Left forelimb (tissue), 1 donor: Measurements from ENCODE around the gene DNAAF3.

Source experiments
- DNase-seq: peaks from one replicate; pipeline ENCODE4 v3.0.0-alpha.2; 2018; ENCODE audit warnings: low spot score

The DNAAF3 gene

GRCh38 chr19:55153652-55154264 lies 12.7 kb downstream of the DNAAF3 start:
- DNase-seq = no peak

DNA sequence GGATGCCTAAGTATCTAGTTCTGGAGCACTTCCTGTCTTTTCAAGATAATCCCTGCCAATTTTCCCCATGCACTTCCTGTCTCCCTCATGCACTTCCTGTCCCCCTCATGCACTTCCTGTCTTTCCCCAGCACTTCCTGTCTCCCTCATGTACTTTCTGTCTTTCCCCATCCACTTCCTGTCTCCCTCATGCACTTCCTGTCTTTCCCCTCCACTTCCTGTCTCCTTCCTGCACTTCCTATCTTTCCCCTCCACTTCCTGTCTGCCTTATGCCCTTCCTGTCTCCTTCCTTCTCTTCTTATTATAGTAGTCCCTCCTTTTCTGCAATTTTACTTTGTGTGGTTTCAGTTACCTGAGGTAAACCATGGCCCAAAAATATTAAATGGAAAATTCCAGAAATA lies 14.4 kb downstream of the DNAAF3 start:
- DNase-seq = no peak

GRCh38 chr19:55149078-55150003 lies 17.1 kb downstream of the DNAAF3 start, which contains the start of gene TNNT1:
Gene TNNT1 (minus strand): TSS chr19:55149206. CDS start chr19:55147157, 2,049 bp downstream.
- DNase-seq = no peak

GRCh38 chr19:55147545-55148251 lies 18.7 kb downstream of the DNAAF3 start:
- DNase-seq = no peak

GRCh38 chr19:55146705-55147273 lies 19.6 kb downstream of the DNAAF3 start:
- no peak for DNase-seq

GRCh38 chr19:55146078-55146704 lies 20.2 kb downstream of the DNAAF3 start:
- DNase-seq = no peak

DNA sequence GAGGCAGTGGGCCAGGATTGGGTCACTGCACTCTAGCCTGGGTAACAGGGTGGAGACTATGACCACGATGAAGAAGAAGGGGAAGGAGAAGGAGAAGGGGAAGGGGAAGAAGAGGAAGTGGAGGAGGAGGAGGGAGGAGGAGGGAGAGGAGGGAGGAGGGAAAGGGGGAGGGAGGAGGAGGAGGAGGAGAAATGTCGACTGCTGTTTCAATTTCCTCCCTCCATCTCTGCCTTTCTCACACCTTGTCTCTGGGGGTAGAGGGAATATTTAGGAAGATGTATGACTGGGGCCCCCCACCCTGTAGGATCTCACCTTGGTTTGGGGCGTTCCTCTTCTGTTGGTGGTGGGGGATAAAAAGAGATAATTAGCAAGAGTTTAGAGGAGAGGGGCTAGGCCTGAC lies 21.2 kb downstream of the DNAAF3 start:
- no peak for DNase-seq

DNA sequence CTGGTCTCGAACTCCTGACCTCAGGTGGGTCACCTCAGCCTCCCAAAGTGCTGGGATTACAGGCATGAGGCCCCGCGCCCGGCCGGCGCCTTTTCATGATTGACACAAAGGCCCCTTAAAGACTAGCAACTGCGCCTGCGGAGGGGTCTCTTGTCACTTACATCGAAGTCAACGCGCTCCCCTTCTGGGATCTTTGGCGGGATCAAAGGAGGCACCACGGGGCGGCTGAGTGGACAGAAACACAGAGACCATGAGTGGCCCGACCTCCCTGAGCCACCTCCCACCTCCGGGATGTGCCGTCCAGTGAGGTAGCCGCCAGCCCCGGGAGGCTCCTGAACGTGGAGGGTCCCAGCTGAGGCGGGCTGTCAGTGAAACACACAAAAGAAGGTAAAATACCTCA lies 24.7 kb downstream of the DNAAF3 start:
- DNase-seq = no peak

DNA sequence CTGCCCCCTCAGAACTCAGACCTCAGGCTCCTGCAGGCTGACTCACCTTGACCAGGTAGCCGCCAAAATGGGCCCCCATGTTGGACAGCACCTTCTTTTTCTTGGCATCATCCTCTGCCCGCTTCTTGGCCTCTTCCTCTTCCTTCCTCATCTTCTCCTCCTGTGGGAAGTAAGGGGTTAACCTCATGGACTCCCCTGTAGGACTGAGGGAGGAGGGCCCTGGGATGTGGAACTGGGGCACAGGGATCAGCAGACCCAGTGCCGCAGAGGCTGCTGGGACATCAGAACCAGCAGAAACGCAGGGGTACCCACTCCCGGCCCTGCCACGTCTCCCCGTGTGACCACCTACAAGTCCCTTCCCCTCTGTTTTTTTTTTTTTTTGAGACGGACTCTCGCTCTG lies 28.5 kb downstream of the DNAAF3 start:
- no peak for DNase-seq

DNA sequence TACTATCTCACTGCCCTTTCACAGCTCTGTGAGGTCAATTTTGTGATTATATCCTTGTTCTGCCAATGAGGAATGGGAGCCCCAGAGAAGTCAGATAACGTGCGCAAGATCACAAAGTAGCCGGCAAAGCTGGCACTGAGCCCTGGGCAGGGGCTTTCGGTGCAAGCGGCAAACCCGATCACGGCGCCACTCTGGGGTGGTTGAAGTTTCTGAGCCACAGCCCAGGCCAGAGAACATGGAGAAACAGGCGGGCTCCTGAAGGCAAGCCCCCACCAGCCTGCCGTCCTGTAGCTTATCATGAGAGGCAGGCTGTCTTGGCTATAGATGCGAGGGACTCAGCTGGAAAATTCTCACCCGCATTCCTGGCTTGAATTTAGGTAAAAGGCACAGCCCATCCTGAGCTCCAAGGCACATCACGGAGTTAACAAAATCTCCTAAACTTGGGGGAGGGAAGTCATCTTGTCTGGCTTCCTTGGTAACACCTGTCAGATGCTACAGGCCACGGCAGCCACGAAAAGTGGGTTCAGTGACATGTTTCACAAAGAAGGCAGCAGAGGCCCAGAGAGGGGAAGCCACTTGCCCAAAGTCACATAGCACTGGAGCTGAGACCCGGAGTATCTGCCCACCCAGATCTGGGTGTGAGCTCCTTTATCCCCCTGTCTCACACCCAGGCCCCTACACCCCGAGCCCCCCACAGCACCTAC lies 29.9 kb downstream of the DNAAF3 start:
- no peak for DNase-seq

GRCh38 chr19:55134736-55135135 lies 31.7 kb downstream of the DNAAF3 start:
- DNase-seq = no peak

- DNase-seq = no peak
These were observed 32.6 kb downstream of the DNAAF3 start for GRCh38 chr19:55133639-55134444.

DNA sequence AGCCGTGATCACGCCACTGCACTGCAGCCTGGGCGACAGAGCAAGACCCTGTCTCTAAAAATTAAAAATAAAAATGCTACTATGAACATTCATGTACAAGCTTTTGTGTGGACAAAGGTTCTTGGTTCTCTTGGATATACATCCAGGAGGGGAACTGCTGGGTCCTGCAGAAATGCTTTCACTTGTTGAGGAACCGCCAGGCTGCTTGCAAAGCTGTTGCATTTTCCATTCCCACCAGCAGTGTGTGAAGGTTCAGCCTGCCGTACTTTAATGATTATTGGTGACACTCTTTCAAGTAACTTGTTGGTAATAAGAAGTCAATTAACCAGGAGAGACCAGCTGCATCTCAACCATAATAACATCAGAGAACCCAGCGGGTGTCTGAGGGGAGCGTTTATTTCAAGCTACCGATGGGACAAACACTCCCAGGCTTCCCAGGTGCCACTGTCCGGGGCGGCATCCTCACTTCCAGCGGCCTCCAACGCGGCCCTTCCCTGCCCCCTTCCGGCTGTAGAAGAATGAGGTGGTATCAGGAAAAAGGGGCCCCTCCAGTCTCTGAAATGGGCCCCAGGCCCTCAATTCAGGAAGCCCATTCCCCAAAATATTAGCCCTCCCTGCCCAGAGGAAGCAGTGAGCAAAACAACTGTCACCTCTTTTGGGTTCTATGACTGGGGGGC lies 33.8 kb downstream of the DNAAF3 start:
- DNase-seq = no peak

DNA sequence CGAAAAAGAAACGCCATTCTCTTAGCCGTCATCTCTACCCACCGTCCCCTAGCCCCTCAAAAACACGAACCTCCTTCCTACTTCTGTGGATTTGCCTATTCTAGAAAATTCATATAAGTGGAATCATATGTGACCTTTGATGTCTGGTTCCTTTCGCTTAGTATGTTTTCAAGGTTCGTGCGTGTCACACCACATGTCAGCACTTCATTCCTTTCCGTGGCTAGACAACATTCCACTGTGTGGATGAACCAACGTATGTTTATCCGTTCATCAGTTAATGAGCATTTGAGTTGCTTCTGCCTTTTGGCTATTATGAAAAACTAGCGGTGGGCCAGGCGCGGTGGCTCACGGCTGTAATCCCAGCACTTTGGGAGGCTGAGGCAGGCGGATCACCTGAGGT lies 35.0 kb downstream of the DNAAF3 start:
- no peak for DNase-seq

DNA sequence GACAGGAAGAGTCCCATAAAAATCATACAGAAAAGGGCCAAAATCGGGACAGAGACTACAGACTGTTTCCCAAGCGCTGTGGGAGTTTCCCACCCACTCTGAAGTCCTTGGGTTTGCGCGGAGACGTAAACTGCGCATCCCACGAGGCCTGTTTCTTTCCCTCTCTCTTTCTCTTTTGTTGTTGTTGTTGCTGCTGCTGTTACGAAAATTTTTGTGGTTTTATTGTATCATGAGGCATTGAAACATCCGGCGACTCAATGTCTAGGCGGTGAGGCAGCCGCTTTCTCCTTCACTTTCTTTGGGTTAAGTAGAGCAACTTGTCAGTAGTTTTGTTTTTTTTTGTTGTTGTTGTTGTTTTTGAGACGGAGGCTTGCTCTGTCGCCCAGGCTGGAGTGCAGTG lies 47.4 kb downstream of the DNAAF3 start:
- DNase-seq = no peak

DNA sequence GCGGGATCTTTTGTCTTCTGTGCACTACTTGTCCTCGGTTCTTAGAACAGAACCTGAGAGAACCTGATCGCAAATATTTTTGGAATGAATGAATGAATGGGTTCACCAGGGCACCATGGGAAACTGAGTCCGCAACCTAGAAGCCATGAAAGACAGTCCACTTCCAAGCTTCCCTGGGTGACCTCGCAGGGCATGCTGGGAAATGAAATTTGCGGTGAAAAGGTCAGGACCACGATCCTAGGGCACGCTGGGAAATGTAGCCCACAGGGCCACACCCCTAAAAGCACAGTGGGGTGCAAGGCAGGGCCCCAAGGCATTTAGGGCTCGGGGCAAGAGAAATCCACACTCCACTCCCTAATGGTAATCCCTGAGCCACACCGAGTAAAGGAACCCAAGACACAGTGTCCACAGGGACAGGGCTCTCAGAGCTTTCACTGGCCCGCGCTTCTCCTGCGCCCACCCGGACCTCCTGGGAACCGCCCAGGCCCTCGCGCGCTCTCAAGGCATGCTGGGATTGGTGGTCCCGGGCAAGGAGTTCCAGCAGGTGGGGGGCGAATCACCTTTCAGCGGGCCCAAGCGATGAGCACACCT lies 47.9 kb downstream of the DNAAF3 start:
- DNase-seq = no peak

DNA sequence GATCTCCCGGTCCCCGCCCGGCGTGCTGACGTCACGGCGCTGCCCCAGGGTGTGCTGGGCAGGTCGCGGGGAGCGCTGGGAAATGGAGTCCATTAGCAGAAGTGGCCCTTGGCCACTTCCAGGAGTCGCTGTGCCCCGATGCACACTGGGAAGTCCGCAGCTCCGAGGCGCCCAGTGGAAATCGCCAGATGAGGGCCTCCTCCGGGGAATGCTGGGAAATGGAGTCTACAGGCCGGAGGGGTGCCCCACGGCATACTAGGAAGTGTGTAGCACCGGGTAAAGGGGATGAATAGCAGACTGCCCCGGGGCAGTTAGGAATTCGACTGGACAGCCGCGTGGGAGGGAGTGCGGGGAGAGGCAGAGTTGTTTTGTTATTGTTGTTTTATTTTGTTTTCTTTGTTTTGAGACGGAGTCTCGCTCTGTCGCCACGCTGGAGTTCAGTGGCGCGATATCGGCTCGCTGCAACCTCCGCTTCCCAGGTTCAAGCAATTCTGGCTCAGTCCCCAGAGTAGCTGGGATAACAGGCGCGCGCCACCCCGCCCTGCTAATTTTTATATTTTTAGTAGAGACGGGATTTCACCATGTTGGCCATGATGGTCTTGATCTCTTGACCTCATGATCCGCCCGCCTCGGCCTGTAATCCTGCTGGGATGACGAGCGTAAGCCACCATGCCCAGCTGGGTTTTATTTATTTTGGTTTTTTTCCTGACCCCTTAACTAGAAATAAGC lies 48.6 kb downstream of the DNAAF3 start:
- DNase-seq = peak; percentile 98

DNA sequence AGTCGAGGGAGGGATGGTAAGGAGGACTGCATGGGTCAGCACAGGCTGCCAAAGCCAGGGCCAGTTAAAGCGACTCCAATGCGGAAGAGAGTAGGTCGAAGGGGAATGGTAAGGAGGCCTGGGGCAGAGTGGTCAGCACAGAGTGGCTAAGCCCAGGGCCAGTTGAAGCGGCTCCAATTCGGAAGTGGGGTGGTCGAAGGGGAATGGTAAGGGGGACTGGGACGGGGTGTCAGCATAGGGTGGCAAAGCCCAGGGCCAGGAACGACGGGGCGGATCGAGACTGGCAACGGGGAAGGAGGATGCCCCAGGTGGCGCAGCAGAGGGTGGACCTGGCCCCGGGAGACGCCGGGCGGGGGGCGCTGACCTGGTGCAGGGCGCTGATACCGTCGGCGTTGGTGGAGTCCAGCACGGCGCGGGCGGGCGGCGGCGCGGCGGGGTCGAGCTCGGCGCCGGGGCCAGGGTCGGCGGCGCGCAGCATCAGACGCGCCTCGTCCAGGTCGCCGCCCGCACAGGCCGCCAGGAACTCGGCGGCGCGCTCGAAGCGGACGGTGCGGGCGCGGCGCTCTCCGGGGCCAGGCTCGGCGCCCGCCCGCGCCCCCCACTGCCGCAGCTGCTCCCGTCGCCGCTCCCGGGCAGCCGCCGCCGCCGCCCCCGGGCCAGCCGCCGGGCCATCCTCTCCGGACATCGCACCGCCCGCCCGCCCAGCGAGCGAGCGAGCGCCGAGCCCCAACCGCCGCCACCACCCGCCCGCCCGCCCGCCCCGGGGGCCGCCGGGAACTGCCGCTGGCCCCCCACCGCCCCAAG lies 49.4 kb downstream of the DNAAF3 start, which contains the start of gene PPP1R12C:
Gene PPP1R12C (minus strand): TSS at position 779 of the 804 bp plus-strand sequence. CDS start 94 bp downstream, at position 685.
- DNase-seq = no peak
